H9 (cell line): ENCODE results near the gene SLC22A5. TPM values are rescaled to one million over a fixed set of nuclear protein-coding genes. Genes with fewer than 3 reads are reported as not detected.

Experiments used
- DNase-seq: peaks from one replicate; pipeline ENCODE4 v3.0.0-alpha.2; 2017
- H2AFZ ChIP-seq: one replicate; pipeline ENCODE4 v1.6.1; 2013; ENCODE audit warnings: mild to moderate bottlenecking, low read length, control low read depth, moderate library complexity
- H2AK5ac ChIP-seq: 2 replicates; pipeline ENCODE4 v1.6.1; 2013; ENCODE audit warnings: low read length, control low read depth, mixed read lengths; ENCODE audit not compliant: insufficient read length
- H2BK120ac ChIP-seq: one replicate; pipeline ENCODE4 v1.6.1; 2013; ENCODE audit warnings: low read depth, mild to moderate bottlenecking, low read length, control low read depth, inconsistent platforms; ENCODE audit not compliant: poor library complexity, severe bottlenecking
- H2BK12ac ChIP-seq: 2 replicates; pipeline ENCODE4 v1.6.1; 2013; ENCODE audit warnings: low read length, control low read depth, mixed read lengths, low read depth; ENCODE audit not compliant: insufficient read length
- H2BK15ac ChIP-seq: 2 replicates; pipeline ENCODE4 v1.6.1; 2013; ENCODE audit warnings: low read depth, low read length, control low read depth
- H2BK20ac ChIP-seq: one replicate; pipeline ENCODE4 v1.6.1; 2013; ENCODE audit warnings: low read depth, mild to moderate bottlenecking, low read length, control low read depth, inconsistent platforms; ENCODE audit not compliant: poor library complexity, severe bottlenecking
- H2BK5ac ChIP-seq: 2 replicates; pipeline ENCODE4 v1.6.1; 2013; ENCODE audit warnings: low read length, control low read depth, mixed read lengths; ENCODE audit not compliant: insufficient read length
- H3K14ac ChIP-seq: 2 replicates; pipeline ENCODE4 v1.6.1; 2013; ENCODE audit warnings: low read length, control low read depth; ENCODE audit not compliant: insufficient read depth
- H3K18ac ChIP-seq: 2 replicates; pipeline ENCODE4 v1.6.1; 2013; ENCODE audit warnings: low read depth, mild to moderate bottlenecking, mixed read lengths, low read length, control low read depth; ENCODE audit not compliant: insufficient read length
- H3K23ac ChIP-seq: 2 replicates; pipeline ENCODE4 v1.6.1; 2013; ENCODE audit warnings: low read length, control low read depth, mixed read lengths, low read depth; ENCODE audit not compliant: insufficient read length
- H3K23me2 ChIP-seq: 2 replicates; pipeline ENCODE4 v1.6.1; 2013; ENCODE audit warnings: low read depth, mild to moderate bottlenecking, mixed read lengths, low read length, control low read depth; ENCODE audit not compliant: insufficient read length, poor library complexity, severe bottlenecking
- H3K27ac ChIP-seq: 2 replicates; pipeline ENCODE4 v1.5.1; 2013; ENCODE audit warnings: low read length, control low read depth, mixed read lengths, low read depth; ENCODE audit not compliant: insufficient read length
- H3K27me3 ChIP-seq: 2 replicates; pipeline ENCODE4 v1.6.1; 2013; ENCODE audit warnings: low read length, control low read depth, inconsistent platforms; ENCODE audit not compliant: insufficient read depth
- H3K4ac ChIP-seq: 2 replicates; pipeline ENCODE4 v1.6.1; 2013; ENCODE audit warnings: low read depth, mild to moderate bottlenecking, control low read depth, inconsistent platforms, low read length, moderate library complexity
- H3K4me1 ChIP-seq: 2 replicates; pipeline ENCODE4 v1.6.1; 2013; ENCODE audit warnings: low read length, control low read depth, inconsistent platforms; ENCODE audit not compliant: insufficient read depth
- H3K4me2 ChIP-seq: 2 replicates; pipeline ENCODE4 v1.6.1; 2013; ENCODE audit warnings: low read length, control low read depth, mixed read lengths; ENCODE audit not compliant: insufficient read length, insufficient read depth
- H3K56ac ChIP-seq: 2 replicates; pipeline ENCODE4 v1.6.1; 2013; ENCODE audit warnings: low read depth, mild to moderate bottlenecking, mixed read lengths, low read length, control low read depth; ENCODE audit not compliant: insufficient read length
- H3K79me1 ChIP-seq: 2 replicates; pipeline ENCODE4 v1.6.1; 2013; ENCODE audit warnings: low read depth, mild to moderate bottlenecking, moderate library complexity, low read length, control low read depth, inconsistent platforms; ENCODE audit not compliant: insufficient read depth, poor library complexity, severe bottlenecking
- H3K79me2 ChIP-seq: 2 replicates; pipeline ENCODE4 v1.6.1; 2013; ENCODE audit warnings: low read length, control low read depth, inconsistent platforms; ENCODE audit not compliant: insufficient read depth
- H3K9ac ChIP-seq: 2 replicates; pipeline ENCODE4 v1.6.1; 2013; ENCODE audit warnings: low read length, control low read depth, mixed read lengths; ENCODE audit not compliant: insufficient read length; ENCODE audit errors: extremely low read depth
- H3K9me3 ChIP-seq: one replicate; pipeline ENCODE4 v1.6.1; 2013; ENCODE audit warnings: low read depth, low read length, inconsistent platforms; ENCODE audit not compliant: control insufficient read depth
- H3T11ph ChIP-seq: one replicate; pipeline ENCODE4 v1.6.1; 2013; ENCODE audit warnings: mild to moderate bottlenecking, low read length, control low read depth, inconsistent platforms
- H4K20me1 ChIP-seq: one replicate; pipeline ENCODE4 v1.6.1; 2013; ENCODE audit not compliant: control insufficient read depth, insufficient read length, insufficient read depth
- H4K5ac ChIP-seq: 2 replicates; pipeline ENCODE4 v1.6.1; 2013; ENCODE audit warnings: low read depth, mild to moderate bottlenecking, mixed read lengths, low read length, control low read depth; ENCODE audit not compliant: insufficient read length
- H4K8ac ChIP-seq: replicated peaks from 2 replicates; pipeline ENCODE4 v1.6.1; 2013; ENCODE audit warnings: low read length, control low read depth, mixed read lengths, low read depth; ENCODE audit not compliant: insufficient read length
- H4K91ac ChIP-seq: 2 replicates; pipeline ENCODE4 v1.6.1; 2013; ENCODE audit warnings: low read depth, mild to moderate bottlenecking, moderate library complexity, mixed read lengths, low read length, control low read depth; ENCODE audit not compliant: insufficient read length
- H3K27ac Mint-ChIP-seq, 3 experiments: 2 replicates in 2 of 3; 3 replicates in 1 of 3; pipeline ENCODE4 v1.8.0; 2020 to 2021; ENCODE audit warnings: mixed read lengths in 3 of 3, mild to moderate bottlenecking in 1 of 3, moderate library complexity in 1 of 3
- H3K27me3 Mint-ChIP-seq: 2 replicates; pipeline ENCODE4 v1.8.0; 2021; ENCODE audit warnings: low read depth, mild to moderate bottlenecking, moderate library complexity, mixed read lengths
- H3K36me3 Mint-ChIP-seq, 3 experiments: 2 replicates in 2 of 3; 3 replicates in 1 of 3; pipeline ENCODE4 v1.8.0; 2020 to 2021; ENCODE audit warnings: low read depth in 3 of 3, mixed read lengths in 3 of 3; ENCODE audit not compliant: insufficient read depth in 1 of 3
- H3K4me1 Mint-ChIP-seq, 2 experiments: 2 replicates each; pipeline ENCODE4 v1.8.0; 2020; ENCODE audit warnings: mixed read lengths in 2 of 2
- H3K4me3 Mint-ChIP-seq, 2 experiments: 2 replicates in 1 of 2; 3 replicates in 1 of 2; pipeline ENCODE4 v1.8.0; 2020 to 2021; ENCODE audit warnings: mild to moderate bottlenecking in 2 of 2, mixed read lengths in 2 of 2, moderate library complexity in 1 of 2
- H3K9me3 Mint-ChIP-seq, 2 experiments: 2 replicates in 1 of 2; 3 replicates in 1 of 2; pipeline ENCODE4 v1.8.0; 2020; ENCODE audit warnings: mild to moderate bottlenecking in 2 of 2, mixed read lengths in 2 of 2, moderate library complexity in 1 of 2
- WGBS: extraction: QIAGEN DNeasy Blood & Tissue Kit; methylation state at CpG from one replicate; pipeline ENCODE4 v1.1.7; 2013; ENCODE audit warnings: missing lambda C conversion rate, low lambda C conversion rate, mixed read lengths; ENCODE audit not compliant: insufficient read length; ENCODE audit errors: extremely low coverage; 5-methylcytosine and 5-hydroxymethylcytosine counted together
- total RNA-seq: library from RNA; stranded (reverse); gene quantifications from 2 replicates; pipeline ENCODE4 v1.2.1, GENCODE V29; 2021
- TF ChIP-seq, protein P1 (sequence below): fragments of 200-600 bp; sonication (generic); conservative IDR thresholded peaks from 3 replicates; pipeline ENCODE4 v1.8.0; 2021; ENCODE audit warnings: antibody characterized with exemption, mild to moderate bottlenecking

The SLC22A5 gene
- total RNA-seq, 1 experiment from 2014 or later, result 3.4 TPM

DNA sequence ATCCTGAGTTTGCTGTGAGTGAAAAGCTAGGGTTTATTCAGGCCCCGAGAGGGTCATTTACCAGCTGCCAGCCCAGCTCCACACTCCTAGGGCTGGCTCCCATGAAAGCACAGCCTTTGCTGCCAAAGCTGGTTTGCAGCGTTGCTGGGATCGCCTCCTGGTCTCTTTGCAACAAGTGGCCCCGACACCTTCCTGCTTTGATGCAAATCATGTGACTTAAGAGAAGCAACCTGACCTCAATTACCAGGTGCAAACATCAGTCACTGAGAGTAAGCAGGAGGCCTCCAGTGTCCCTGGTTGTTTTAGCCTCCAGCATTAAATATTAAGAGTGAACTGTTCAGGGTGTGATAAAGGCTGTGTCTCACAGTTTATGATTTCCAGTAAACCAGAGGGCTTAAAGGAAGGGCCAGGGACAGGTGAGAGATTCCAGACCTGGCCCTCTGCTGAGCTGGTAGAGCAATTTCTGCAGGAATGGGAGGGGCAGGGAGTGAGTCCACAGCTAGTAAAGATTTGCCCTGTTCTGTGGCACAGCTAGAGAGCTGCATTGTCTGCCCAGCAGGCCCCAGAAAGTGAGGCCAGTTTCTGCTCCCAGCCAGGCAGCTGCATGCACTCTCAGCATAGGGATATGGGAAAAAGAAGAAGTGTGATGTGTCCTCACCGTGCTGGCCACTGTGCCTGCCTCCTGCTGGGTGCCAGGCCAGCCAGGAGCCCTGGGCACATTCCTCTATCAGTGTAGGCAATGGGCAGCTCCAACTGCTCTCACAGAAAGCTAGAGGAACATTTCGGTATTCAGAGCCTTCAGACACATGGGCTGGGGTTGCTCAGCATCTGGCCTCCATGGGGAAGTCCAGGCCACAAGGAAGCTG is 58.0 kb downstream of the SLC22A5 start:
- Mint-ChIP-seq H3K36me3 (no peaks in the 10 kb centered on the region), H3K4me1 (peaks cover 18 to 19% of the 10 kb centered on the region in 2 experiments), H3K27me3 (no peaks in the 10 kb centered on the region), H3K4me3 (no peak overlapping the region), H3K27ac (peak overlapping the region; percentile 15 to 75 (median 53); a peak in 4 of 7 replicates), H3K9me3 (no peaks in the 10 kb centered on the region)
- Histone ChIP-seq H3K23ac (no peak overlapping the region), H3T11ph (no peak overlapping the region), H2BK5ac (no peak overlapping the region), H4K91ac (no peak overlapping the region), H2BK120ac (no peak overlapping the region), H4K20me1 (no peaks in the 10 kb centered on the region), H3K4ac (no peak overlapping the region; the same call in 1 of the 2 replicates), H3K14ac (peak overlapping the region; percentile 47), H3K79me2 (no peaks in the 10 kb centered on the region), H2AK5ac (no peak overlapping the region), H4K8ac (no peak overlapping the region), H2AFZ (no peak overlapping the region), H3K56ac (no peak overlapping the region), H3K9me3 (no peaks in the 10 kb centered on the region), H3K79me1 (no peaks in the 10 kb centered on the region), H4K5ac (no peak overlapping the region), H2BK15ac (no peak overlapping the region), H3K23me2 (no peaks in the 10 kb centered on the region), H3K4me1 (no peaks in the 10 kb centered on the region; the same call in 1 of the 2 replicates), H2BK12ac (no peak overlapping the region), H3K27me3 (no peaks in the 10 kb centered on the region), H3K27ac (no peak overlapping the region), H3K4me2 (no peak overlapping the region), H2BK20ac (no peak overlapping the region), H3K9ac (no peak overlapping the region), H3K18ac (peak overlapping the region; percentile 23)
- TF ChIP-seq, protein P1, sequence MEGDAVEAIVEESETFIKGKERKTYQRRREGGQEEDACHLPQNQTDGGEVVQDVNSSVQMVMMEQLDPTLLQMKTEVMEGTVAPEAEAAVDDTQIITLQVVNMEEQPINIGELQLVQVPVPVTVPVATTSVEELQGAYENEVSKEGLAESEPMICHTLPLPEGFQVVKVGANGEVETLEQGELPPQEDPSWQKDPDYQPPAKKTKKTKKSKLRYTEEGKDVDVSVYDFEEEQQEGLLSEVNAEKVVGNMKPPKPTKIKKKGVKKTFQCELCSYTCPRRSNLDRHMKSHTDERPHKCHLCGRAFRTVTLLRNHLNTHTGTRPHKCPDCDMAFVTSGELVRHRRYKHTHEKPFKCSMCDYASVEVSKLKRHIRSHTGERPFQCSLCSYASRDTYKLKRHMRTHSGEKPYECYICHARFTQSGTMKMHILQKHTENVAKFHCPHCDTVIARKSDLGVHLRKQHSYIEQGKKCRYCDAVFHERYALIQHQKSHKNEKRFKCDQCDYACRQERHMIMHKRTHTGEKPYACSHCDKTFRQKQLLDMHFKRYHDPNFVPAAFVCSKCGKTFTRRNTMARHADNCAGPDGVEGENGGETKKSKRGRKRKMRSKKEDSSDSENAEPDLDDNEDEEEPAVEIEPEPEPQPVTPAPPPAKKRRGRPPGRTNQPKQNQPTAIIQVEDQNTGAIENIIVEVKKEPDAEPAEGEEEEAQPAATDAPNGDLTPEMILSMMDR, result no peak
- WGBS, result no CpG with 5 or more reads among the region's 6 CpGs
- no peak for DNase-seq
